Germinal center (tissue), 1 donor: ENCODE results near the gene MEG3.

Experiments used
- DNase-seq: peaks from one replicate; pipeline ENCODE4 v3.0.0; 2012; ENCODE audit warnings: mixed read lengths, low spot score

MEG3 gene

GRCh38 chr14:100832311-100832960 is 6.5 kb downstream of the MEG3 start:
- DNase-seq: no peak

- DNase-seq: no peak
These were observed 8.3 kb downstream of the MEG3 start for GRCh38 chr14:100834082-100834793.

GRCh38 chr14:100834794-100835547 is 9.1 kb downstream of the MEG3 start:
- DNase-seq: no peak

- no peak for DNase-seq
These were observed 9.8 kb downstream of the MEG3 start for GRCh38 chr14:100835548-100836310.

- no peak for DNase-seq
These were observed 10.4 kb downstream of the MEG3 start for GRCh38 chr14:100836311-100836805.

- DNase-seq: no peak
These were observed 11.3 kb downstream of the MEG3 start for GRCh38 chr14:100836941-100837804.

GRCh38 chr14:100837805-100838350 is 12.0 kb downstream of the MEG3 start:
- no peak for DNase-seq

GRCh38 chr14:100838493-100839314 is 12.8 kb downstream of the MEG3 start:
- DNase-seq: no peak

- DNase-seq: no peak
These were observed 13.3 kb downstream of the MEG3 start for GRCh38 chr14:100839315-100839585.

GRCh38 chr14:100839681-100840111 is 13.8 kb downstream of the MEG3 start:
- DNase-seq: no peak

GRCh38 chr14:100840286-100841065 is 14.6 kb downstream of the MEG3 start:
- DNase-seq: no peak

GRCh38 chr14:100841066-100841760 is 15.3 kb downstream of the MEG3 start:
- DNase-seq: no peak

GRCh38 chr14:100841761-100842403 is 16.0 kb downstream of the MEG3 start:
- DNase-seq: no peak

- DNase-seq: no peak
These were observed 16.9 kb downstream of the MEG3 start for GRCh38 chr14:100842799-100843198.

- DNase-seq: no peak
These were observed 18.1 kb downstream of the MEG3 start for GRCh38 chr14:100844082-100844408.

GRCh38 chr14:100844421-100844820 is 18.5 kb downstream of the MEG3 start:
- no peak for DNase-seq

- DNase-seq: no peak
These were observed 18.9 kb downstream of the MEG3 start for GRCh38 chr14:100844846-100845245.

- no peak for DNase-seq
These were observed 19.4 kb downstream of the MEG3 start for GRCh38 chr14:100845341-100845740.
